ENCODE data around the gene SLC49A3.
"Not testable (repeated sequence)": the region's sequence is repeated elsewhere in the genome, so short reads cannot be mapped to it uniquely, and the experiment has no call there.

SLC49A3 gene

GRCh38 chr4:673349-674091 lies 15.4 kb downstream of the SLC49A3 start:
- peak overlapping the region; percentile 92 for H3K4me3 ChIP-seq (ENCODE audit: low read depth, low read length)
- no peak for DNase-seq (ENCODE audit: low read depth)

GRCh38 chr4:671769-672168 lies 17.2 kb downstream of the SLC49A3 start:
- no peak for DNase-seq (ENCODE audit: low read depth)
- H3K4me3 ChIP-seq (ENCODE audit: low read depth, low read length), result no peak overlapping the region

GRCh38 chr4:669806-670559 lies 19.0 kb downstream of the SLC49A3 start:
- not testable (repeated sequence) for H3K4me3 ChIP-seq (ENCODE audit: low read depth, low read length); DNase-seq (ENCODE audit: low read depth)

GRCh38 chr4:668219-668618 lies 20.7 kb downstream of the SLC49A3 start:
- not testable (repeated sequence) for H3K4me3 ChIP-seq (ENCODE audit: low read depth, low read length); DNase-seq (ENCODE audit: low read depth)

- H3K4me3 ChIP-seq (ENCODE audit: low read depth, low read length), result no peak overlapping the region
- no peak for DNase-seq (ENCODE audit: low read depth)
These were observed 21.4 kb downstream of the SLC49A3 start for GRCh38 chr4:667545-667925.

GRCh38 chr4:666822-667544 lies 22.0 kb downstream of the SLC49A3 start:
- no peak for DNase-seq (ENCODE audit: low read depth)
- no peak overlapping the region for H3K4me3 ChIP-seq (ENCODE audit: low read depth, low read length)

GRCh38 chr4:666436-666810 lies 22.5 kb downstream of the SLC49A3 start:
- H3K4me3 ChIP-seq (ENCODE audit: low read depth, low read length), result no peak overlapping the region
- no peak for DNase-seq (ENCODE audit: low read depth)

- no peak overlapping the region for H3K4me3 ChIP-seq (ENCODE audit: low read depth, low read length)
- DNase-seq (ENCODE audit: low read depth), result no peak
These were observed 23.1 kb downstream of the SLC49A3 start for GRCh38 chr4:665751-666435.

- H3K4me3 ChIP-seq (ENCODE audit: low read depth, low read length), result no peak overlapping the region
- no peak for DNase-seq (ENCODE audit: low read depth)
These were observed 23.6 kb downstream of the SLC49A3 start for GRCh38 chr4:665381-665750.

- DNase-seq (ENCODE audit: low read depth), result no peak
- no peak overlapping the region for H3K4me3 ChIP-seq (ENCODE audit: low read depth, low read length)
These were observed 24.2 kb downstream of the SLC49A3 start for GRCh38 chr4:664713-665231.

GRCh38 chr4:663438-664428 lies 25.2 kb downstream of the SLC49A3 start:
- H3K4me3 ChIP-seq (ENCODE audit: low read depth, low read length), result peak overlapping the region; percentile 18
- DNase-seq (ENCODE audit: low read depth), result no peak

- no peak for DNase-seq (ENCODE audit: low read depth)
- H3K4me3 ChIP-seq (ENCODE audit: low read depth, low read length), result peak overlapping the region; percentile 18
These were observed 25.9 kb downstream of the SLC49A3 start for GRCh38 chr4:663046-663437.

- no peak for DNase-seq (ENCODE audit: low read depth)
- H3K4me3 ChIP-seq (ENCODE audit: low read depth, low read length), result no peak overlapping the region
These were observed 26.8 kb downstream of the SLC49A3 start for GRCh38 chr4:661881-662761.

- no peak overlapping the region for H3K4me3 ChIP-seq (ENCODE audit: low read depth, low read length)
- DNase-seq (ENCODE audit: low read depth), result no peak
These were observed 27.7 kb downstream of the SLC49A3 start for GRCh38 chr4:661231-661630.

- no peak for DNase-seq (ENCODE audit: low read depth)
- no peak overlapping the region for H3K4me3 ChIP-seq (ENCODE audit: low read depth, low read length)
These were observed 28.6 kb downstream of the SLC49A3 start for GRCh38 chr4:660401-660800.

GRCh38 chr4:659851-660250 lies 29.1 kb downstream of the SLC49A3 start:
- no peak overlapping the region for H3K4me3 ChIP-seq (ENCODE audit: low read depth, low read length)
- DNase-seq (ENCODE audit: low read depth), result no peak

Measured in skeletal muscle cell (primary cell).